HL-60 (cell line): ENCODE data around the gene COMMD10.

Source experiments
- CTCF ChIP-seq: IDR thresholded peaks from one replicate; pipeline ENCODE4 v1.5.1; 2011; ENCODE audit warnings: low read length, control low read depth, inconsistent platforms; ENCODE audit not compliant: insufficient read depth
- POLR2AphosphoS5 ChIP-seq: IDR thresholded peaks from 2 replicates; pipeline ENCODE4 v1.6.1; 2012; ENCODE audit warnings: low read depth
- REST ChIP-seq: IDR thresholded peaks from 2 replicates; pipeline ENCODE4 v1.6.1; 2012; ENCODE audit warnings: low read depth; ENCODE audit not compliant: insufficient replicate concordance

- TF ChIP-seq CTCF (no peak), POLR2AphosphoS5 (no peak), REST (no peak)
Measured at GRCh38 chr5:116209166-116209565, 124.3 kb downstream of the COMMD10 start.
